Measurements from ENCODE around the gene VIPR2. TPM values are rescaled to one million over a fixed set of nuclear protein-coding genes. Genes with fewer than 3 reads are reported as not detected.

VIPR2 gene
- total RNA-seq, 1 donor from 2014 or later: 1.6 TPM

- intact Hi-C loops (cut with micrococcal nuclease): no loop called here
- DNase-seq: no peak
- no peak overlapping the region for H3K27ac Mint-ChIP-seq
- peaks cover 7% of the 10 kb centered on the region for H3K4me1 Mint-ChIP-seq
- no peak overlapping the region for H3K4me3 Mint-ChIP-seq
- no peaks in the 10 kb centered on the region for H3K36me3 Mint-ChIP-seq (ENCODE audit: low read depth)
- H3K27me3 Mint-ChIP-seq: peaks cover 20% of the 10 kb centered on the region
- no peaks in the 10 kb centered on the region for H3K9me3 Mint-ChIP-seq
These were observed 27.1 kb downstream of the VIPR2 start for GRCh38 chr7:159117366-159118196.

- intact Hi-C loops (cut with micrococcal nuclease): no loop called here
- Mint-ChIP-seq H3K9me3 (no peaks in the 10 kb centered on the region), H3K27me3 (peaks cover 23% of the 10 kb centered on the region), H3K36me3 (ENCODE audit: low read depth) (peaks cover 3% of the 10 kb centered on the region), H3K4me3 (no peak overlapping the region), H3K27ac (no peak overlapping the region), H3K4me1 (peaks cover 7% of the 10 kb centered on the region)
- no peak for DNase-seq
These were observed 27.9 kb downstream of the VIPR2 start for GRCh38 chr7:159116581-159117339.

GRCh38 chr7:159115601-159116501 lies 28.8 kb downstream of the VIPR2 start:
- intact Hi-C loops (cut with micrococcal nuclease): no loop called here
- Mint-ChIP-seq H3K27me3 (peaks cover 25% of the 10 kb centered on the region), H3K36me3 (ENCODE audit: low read depth) (peaks cover 3% of the 10 kb centered on the region), H3K27ac (no peak overlapping the region), H3K9me3 (no peaks in the 10 kb centered on the region), H3K4me3 (no peak overlapping the region), H3K4me1 (peaks cover 7% of the 10 kb centered on the region)
- DNase-seq: no peak

GRCh38 chr7:159114981-159115380 lies 29.7 kb downstream of the VIPR2 start:
- Mint-ChIP-seq H3K4me1 (peaks cover 7% of the 10 kb centered on the region), H3K9me3 (no peaks in the 10 kb centered on the region), H3K27me3 (peaks cover 27% of the 10 kb centered on the region), H3K4me3 (no peak overlapping the region), H3K27ac (no peak overlapping the region), H3K36me3 (ENCODE audit: low read depth) (peaks cover 3% of the 10 kb centered on the region)
- intact Hi-C loops (cut with micrococcal nuclease): no loop called here
- DNase-seq: no peak

GRCh38 chr7:159114096-159114495 lies 30.6 kb downstream of the VIPR2 start:
- H3K27me3 Mint-ChIP-seq: peaks cover 27% of the 10 kb centered on the region
- no peaks in the 10 kb centered on the region for H3K9me3 Mint-ChIP-seq
- H3K4me1 Mint-ChIP-seq: peaks cover 7% of the 10 kb centered on the region
- H3K4me3 Mint-ChIP-seq: no peak overlapping the region
- no peak for DNase-seq
- peaks cover 3% of the 10 kb centered on the region for H3K36me3 Mint-ChIP-seq (ENCODE audit: low read depth)
- H3K27ac Mint-ChIP-seq: no peak overlapping the region
- intact Hi-C loops (cut with micrococcal nuclease): no loop called here

GRCh38 chr7:159113056-159113455 lies 31.6 kb downstream of the VIPR2 start:
- no peak for DNase-seq
- peaks cover 3% of the 10 kb centered on the region for H3K36me3 Mint-ChIP-seq (ENCODE audit: low read depth)
- H3K27me3 Mint-ChIP-seq: peaks cover 25% of the 10 kb centered on the region

GRCh38 chr7:159112136-159113011 lies 32.3 kb downstream of the VIPR2 start:
- no peaks in the 10 kb centered on the region for H3K9me3 Mint-ChIP-seq
- H3K27ac Mint-ChIP-seq: no peak overlapping the region
- peaks cover 3% of the 10 kb centered on the region for H3K36me3 Mint-ChIP-seq (ENCODE audit: low read depth)
- peaks cover 25% of the 10 kb centered on the region for H3K27me3 Mint-ChIP-seq
- peak; percentile 68 for DNase-seq
- peaks cover 2% of the 10 kb centered on the region for H3K4me1 Mint-ChIP-seq
- intact Hi-C loops (cut with micrococcal nuclease): no loop called here
- H3K4me3 Mint-ChIP-seq: peak overlapping the region; percentile 44

More at GRCh38 chr7:159113056-159113455, 31.6 kb downstream of the VIPR2 start:
- Mint-ChIP-seq H3K4me3 (no peak overlapping the region), H3K27ac (no peak overlapping the region), H3K9me3 (no peaks in the 10 kb centered on the region), H3K4me1 (peaks cover 2% of the 10 kb centered on the region)
- intact Hi-C loops (cut with micrococcal nuclease): no loop called here

- Mint-ChIP-seq H3K27ac (no peak overlapping the region), H3K4me1 (peaks cover 2% of the 10 kb centered on the region), H3K9me3 (no peaks in the 10 kb centered on the region), H3K4me3 (no peak overlapping the region), H3K36me3 (ENCODE audit: low read depth) (peaks cover 3% of the 10 kb centered on the region), H3K27me3 (peaks cover 19% of the 10 kb centered on the region)
- intact Hi-C loops (cut with micrococcal nuclease): no loop called here
- no peak for DNase-seq
These were observed 35.0 kb downstream of the VIPR2 start for GRCh38 chr7:159109653-159110035.

GRCh38 chr7:159108941-159109652 lies 35.6 kb downstream of the VIPR2 start:
- Mint-ChIP-seq H3K36me3 (ENCODE audit: low read depth) (peaks cover 3% of the 10 kb centered on the region), H3K4me3 (no peak overlapping the region), H3K9me3 (no peaks in the 10 kb centered on the region), H3K27ac (no peak overlapping the region), H3K4me1 (peaks cover 2% of the 10 kb centered on the region), H3K27me3 (peaks cover 18% of the 10 kb centered on the region)
- DNase-seq: no peak
- intact Hi-C loops (cut with micrococcal nuclease): no loop called here

- Mint-ChIP-seq H3K27ac (no peak overlapping the region), H3K27me3 (peaks cover 12% of the 10 kb centered on the region), H3K9me3 (no peaks in the 10 kb centered on the region), H3K36me3 (ENCODE audit: low read depth) (peaks cover 3% of the 10 kb centered on the region), H3K4me3 (no peak overlapping the region), H3K4me1 (peaks cover 2% of the 10 kb centered on the region)
- no peak for DNase-seq
- intact Hi-C loops (cut with micrococcal nuclease): no loop called here
These were observed 36.2 kb downstream of the VIPR2 start for GRCh38 chr7:159108491-159108890.

GRCh38 chr7:159107161-159107892 lies 37.3 kb downstream of the VIPR2 start:
- peaks cover 2% of the 10 kb centered on the region for H3K4me1 Mint-ChIP-seq
- H3K27me3 Mint-ChIP-seq: peaks cover 8% of the 10 kb centered on the region
- H3K9me3 Mint-ChIP-seq: no peaks in the 10 kb centered on the region
- intact Hi-C loops (cut with micrococcal nuclease): no loop called here
- H3K27ac Mint-ChIP-seq: no peak overlapping the region
- peaks cover 5% of the 10 kb centered on the region for H3K36me3 Mint-ChIP-seq (ENCODE audit: low read depth)
- no peak for DNase-seq
- no peak overlapping the region for H3K4me3 Mint-ChIP-seq

All from activated CD4-positive, alpha-beta T cell treated with anti-CD3 and anti-CD28 coated beads, Interleukin-2, amount 10 ng/mL, durations not matched to agents 24 days and 14 days (primary cell).